ENCODE data around the gene RPL41. TPM values are rescaled to one million over a fixed set of nuclear protein-coding genes. Genes with fewer than 3 reads are reported as not detected.

Gene RPL41
- total RNA-seq, 1 experiment from 2014 or later: 3,051 TPM

GRCh38 chr12:56152132-56152755, 35.8 kb downstream of the RPL41 start, which contains the start of gene MYL6B:
Gene MYL6B, plus strand, starts transcription at chr12:56152587. Its CDS starts 1,332 bp downstream, at chr12:56153919.
- peak within 1 kb of the TSS; percentile 73 for H3K4me3 ChIP-seq (ENCODE audit: low read depth, low read length)
- H3K27ac Mint-ChIP-seq (ENCODE audit: unreplicated experiment): peak within 1 kb of the TSS; percentile 98
- DNase-seq: peak; percentile 88 to 92
- ChIA-PET POLR2A (interaction anchor here (0.5 to 2.0 kb wide), 7 partner anchors 10 to 370 kb away, joined by 5 to 24 read pairs (median 6); partner anchors contain the start of genes CNPY2, ESYT1, RBMS2 and RNF41), CTCF (interaction anchor here (0.7 to 1.6 kb wide), 8 partner anchors 11 to 54 kb away, joined by 3 to 16 read pairs (median 5); partner anchors contain the start of genes ESYT1, PA2G4, SMARCC2 and ZC3H10)
- H3K9me3 Mint-ChIP-seq (ENCODE audit: unreplicated experiment): no peaks in the 10 kb centered on the region
- H3K4me1 Mint-ChIP-seq (ENCODE audit: low read depth, unreplicated experiment): peaks cover 20% of the 10 kb centered on the region
- H3K4me1 ChIP-seq: peaks cover 12% of the 10 kb centered on the region
- no peaks in the 10 kb centered on the region for H3K27me3 Mint-ChIP-seq (ENCODE audit: insufficient read depth, unreplicated experiment)
- no peaks in the 10 kb centered on the region for H3K9me3 ChIP-seq
- TF ChIP-seq CTCF (IDR thresholded peaks at IDR 0.05; ENCODE audit: insufficient read depth in 1 of 2, low read depth in 1 of 2, low read length in 1 of 2, severe bottlenecking in 1 of 2, unreplicated experiment in 1 of 2): no peak
- H3K4me3 Mint-ChIP-seq (ENCODE audit: unreplicated experiment): peak within 1 kb of the TSS; percentile 87
- H3K36me3 Mint-ChIP-seq (ENCODE audit: insufficient read depth, unreplicated experiment): peaks cover 29% of the 10 kb centered on the region
- intact Hi-C loops (cut with micrococcal nuclease; ENCODE audit: unreplicated experiment): loop anchor here (1.0 kb wide), 2 partner anchors 24 to 33 kb away; partner anchors contain the start of gene ESYT1
- peaks cover 1% of the 10 kb centered on the region; the same call in 1 of the 2 replicates for H3K36me3 ChIP-seq (ENCODE audit: control insufficient read depth, insufficient read depth, low read length)
- H3K27me3 ChIP-seq (replicated peaks; ENCODE audit: control insufficient read depth, insufficient read depth, low read length): no peaks in the 10 kb centered on the region
- BruUV-seq (replicated peaks): no TSS peak

GRCh38 chr12:56152756-56153677, 36.6 kb downstream of the RPL41 start:
- peak overlapping the region; percentile 87 for H3K4me3 Mint-ChIP-seq (ENCODE audit: unreplicated experiment)
- peaks cover 12% of the 10 kb centered on the region for H3K4me1 ChIP-seq
- H3K27me3 ChIP-seq (replicated peaks; ENCODE audit: control insufficient read depth, insufficient read depth, low read length): no peaks in the 10 kb centered on the region
- peaks cover 20% of the 10 kb centered on the region for H3K4me1 Mint-ChIP-seq (ENCODE audit: low read depth, unreplicated experiment)
- POLR2A ChIA-PET: no interaction called here
- CTCF ChIA-PET: no interaction called here
- peak overlapping the region; percentile 73 for H3K4me3 ChIP-seq (ENCODE audit: low read depth, low read length)
- DNase-seq: no peak
- BruUV-seq (replicated peaks): TSS peak; percentile 57
- H3K27ac Mint-ChIP-seq (ENCODE audit: unreplicated experiment): peak overlapping the region; percentile 98
- no peak for TF ChIP-seq CTCF (IDR thresholded peaks at IDR 0.05; ENCODE audit: insufficient read depth in 1 of 2, low read depth in 1 of 2, low read length in 1 of 2, severe bottlenecking in 1 of 2, unreplicated experiment in 1 of 2)
- H3K9me3 Mint-ChIP-seq (ENCODE audit: unreplicated experiment): no peaks in the 10 kb centered on the region
- H3K36me3 Mint-ChIP-seq (ENCODE audit: insufficient read depth, unreplicated experiment): peaks cover 36% of the 10 kb centered on the region
- intact Hi-C loops (cut with micrococcal nuclease; ENCODE audit: unreplicated experiment): loop anchor here (1.0 kb wide), 2 partner anchors 25 to 34 kb away; partner anchors contain the start of gene ESYT1
- H3K36me3 ChIP-seq (ENCODE audit: control insufficient read depth, insufficient read depth, low read length): peaks cover 1% of the 10 kb centered on the region; the same call in 1 of the 2 replicates
- no peaks in the 10 kb centered on the region for H3K9me3 ChIP-seq
- no peaks in the 10 kb centered on the region for H3K27me3 Mint-ChIP-seq (ENCODE audit: insufficient read depth, unreplicated experiment)

GRCh38 chr12:56153678-56154065, 37.2 kb downstream of the RPL41 start:
- H3K27me3 ChIP-seq (replicated peaks; ENCODE audit: control insufficient read depth, insufficient read depth, low read length): no peaks in the 10 kb centered on the region
- BruUV-seq (replicated peaks): no TSS peak
- peak overlapping the region; percentile 73 for H3K4me3 ChIP-seq (ENCODE audit: low read depth, low read length)
- peaks cover 20% of the 10 kb centered on the region for H3K4me1 Mint-ChIP-seq (ENCODE audit: low read depth, unreplicated experiment)
- ChIA-PET CTCF (interaction anchor here (0.7 kb wide), 1 partner anchor 53 kb away, joined by 3 read pairs; no protein-coding TSS in a partner anchor), POLR2A (no interaction called here)
- H3K4me1 ChIP-seq: peaks cover 12% of the 10 kb centered on the region
- peak overlapping the region; percentile 98 for H3K27ac Mint-ChIP-seq (ENCODE audit: unreplicated experiment)
- no peaks in the 10 kb centered on the region for H3K27me3 Mint-ChIP-seq (ENCODE audit: insufficient read depth, unreplicated experiment)
- peaks cover 43% of the 10 kb centered on the region for H3K36me3 Mint-ChIP-seq (ENCODE audit: insufficient read depth, unreplicated experiment)
- intact Hi-C loops (cut with micrococcal nuclease; ENCODE audit: unreplicated experiment): no loop called here
- DNase-seq: no peak
- H3K36me3 ChIP-seq (ENCODE audit: control insufficient read depth, insufficient read depth, low read length): no peaks in the 10 kb centered on the region
- no peaks in the 10 kb centered on the region for H3K9me3 Mint-ChIP-seq (ENCODE audit: unreplicated experiment)
- H3K4me3 Mint-ChIP-seq (ENCODE audit: unreplicated experiment): peak overlapping the region; percentile 87
- H3K9me3 ChIP-seq: no peaks in the 10 kb centered on the region
- TF ChIP-seq CTCF (IDR thresholded peaks at IDR 0.05; ENCODE audit: insufficient read depth in 1 of 2, low read depth in 1 of 2, low read length in 1 of 2, severe bottlenecking in 1 of 2, unreplicated experiment in 1 of 2): no peak

Measured in Caco-2 (cell line).